ENCODE measurements around the gene VSIG2.

GRCh38 chr11:124766156-124766555 is 14.1 kb upstream of the VSIG2 start:
- TF ChIP-seq POLR2A (IDR thresholded peaks at IDR 0.05) (no peak), CTCF (IDR thresholded peaks at IDR 0.05) (no peak)
